Measurements from ENCODE around the gene DDX27.

The DDX27 gene

DNA sequence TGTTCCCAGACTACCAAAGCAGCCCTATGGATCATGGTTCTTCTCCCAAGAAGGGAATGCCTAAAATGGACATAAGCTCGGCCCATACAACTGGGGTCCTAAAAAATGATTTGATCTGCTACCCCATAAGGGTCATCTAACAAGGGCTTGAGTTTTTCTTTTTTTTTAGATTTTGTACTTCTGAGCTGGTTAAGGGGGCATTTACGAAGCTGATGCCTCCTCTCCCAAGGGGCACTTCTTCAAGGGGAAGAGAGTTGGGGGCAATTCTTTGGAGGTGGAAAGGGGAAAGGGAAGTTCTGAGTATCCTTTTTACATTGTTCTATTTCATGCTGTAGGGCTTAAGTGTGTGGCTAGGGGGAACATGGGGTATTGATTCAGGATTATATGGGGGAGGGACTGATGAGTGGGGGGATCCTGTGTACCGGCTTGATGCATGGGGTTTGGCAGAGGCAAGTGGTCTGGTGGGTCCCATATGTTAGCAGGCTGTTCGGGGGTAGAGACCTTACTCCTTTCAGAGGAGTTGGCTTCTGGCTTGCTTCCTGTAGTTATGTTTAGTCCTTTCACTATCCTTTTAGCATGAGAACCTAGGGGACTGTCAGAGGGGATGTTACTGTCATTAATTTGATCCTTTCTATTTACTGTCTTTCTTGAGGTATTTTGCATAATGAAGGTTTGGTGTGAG is 66.7 kb downstream of the DDX27 start:
- TF ChIP-seq, protein P1, sequence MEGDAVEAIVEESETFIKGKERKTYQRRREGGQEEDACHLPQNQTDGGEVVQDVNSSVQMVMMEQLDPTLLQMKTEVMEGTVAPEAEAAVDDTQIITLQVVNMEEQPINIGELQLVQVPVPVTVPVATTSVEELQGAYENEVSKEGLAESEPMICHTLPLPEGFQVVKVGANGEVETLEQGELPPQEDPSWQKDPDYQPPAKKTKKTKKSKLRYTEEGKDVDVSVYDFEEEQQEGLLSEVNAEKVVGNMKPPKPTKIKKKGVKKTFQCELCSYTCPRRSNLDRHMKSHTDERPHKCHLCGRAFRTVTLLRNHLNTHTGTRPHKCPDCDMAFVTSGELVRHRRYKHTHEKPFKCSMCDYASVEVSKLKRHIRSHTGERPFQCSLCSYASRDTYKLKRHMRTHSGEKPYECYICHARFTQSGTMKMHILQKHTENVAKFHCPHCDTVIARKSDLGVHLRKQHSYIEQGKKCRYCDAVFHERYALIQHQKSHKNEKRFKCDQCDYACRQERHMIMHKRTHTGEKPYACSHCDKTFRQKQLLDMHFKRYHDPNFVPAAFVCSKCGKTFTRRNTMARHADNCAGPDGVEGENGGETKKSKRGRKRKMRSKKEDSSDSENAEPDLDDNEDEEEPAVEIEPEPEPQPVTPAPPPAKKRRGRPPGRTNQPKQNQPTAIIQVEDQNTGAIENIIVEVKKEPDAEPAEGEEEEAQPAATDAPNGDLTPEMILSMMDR (IDR thresholded peaks at IDR 0.05; ENCODE audit: borderline replicate concordance, insufficient read depth, low read depth, low read length), result no peak
- H3K4me3 ChIP-seq (ENCODE audit: low read depth, low read length), result no peak overlapping the region

DNA sequence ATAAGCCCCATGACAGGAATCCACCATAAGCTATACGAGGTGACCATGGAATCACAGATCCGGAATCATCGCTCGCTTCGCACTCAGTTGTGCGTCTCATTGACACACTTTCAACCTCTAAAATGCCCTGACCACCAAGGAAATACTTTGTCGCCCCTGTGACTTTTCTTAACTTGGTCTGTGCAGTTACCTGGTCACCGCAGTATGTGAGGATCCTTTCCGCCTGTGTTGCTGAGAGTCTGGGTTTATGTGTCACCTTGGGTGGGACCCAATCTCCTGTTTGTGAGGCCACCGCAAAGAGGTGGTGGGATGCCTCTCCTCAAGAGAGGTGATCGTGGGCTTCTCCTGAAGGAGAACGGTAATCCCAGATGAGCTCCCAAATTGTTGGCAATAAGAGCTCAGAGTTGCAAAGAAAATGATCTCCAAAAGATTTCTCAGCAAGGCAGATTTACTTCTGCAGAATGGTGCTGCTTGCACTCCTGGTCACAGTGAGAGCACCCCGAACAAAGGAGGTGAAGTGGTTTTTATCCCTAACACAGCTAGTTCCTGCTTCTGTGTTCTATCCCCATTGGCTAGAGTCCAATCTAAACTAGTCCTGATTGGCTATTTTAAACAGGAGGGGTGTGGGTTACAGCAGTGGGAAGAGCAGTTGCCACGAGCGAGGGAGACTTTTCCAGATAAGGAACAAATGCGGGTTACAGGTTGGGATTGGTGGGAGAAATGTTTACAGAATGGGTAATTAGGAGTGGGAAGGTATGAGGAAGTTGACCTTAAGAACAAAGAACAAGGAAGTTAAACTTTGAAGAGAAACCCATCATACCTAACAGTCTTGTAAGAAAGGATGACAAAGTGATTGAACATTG is 67.7 kb downstream of the DDX27 start:
- TF ChIP-seq, protein P1 (IDR thresholded peaks at IDR 0.05; ENCODE audit: borderline replicate concordance, insufficient read depth, low read depth, low read length), result no peak
- H3K4me3 ChIP-seq (ENCODE audit: low read depth, low read length), result no peak overlapping the region

DNA sequence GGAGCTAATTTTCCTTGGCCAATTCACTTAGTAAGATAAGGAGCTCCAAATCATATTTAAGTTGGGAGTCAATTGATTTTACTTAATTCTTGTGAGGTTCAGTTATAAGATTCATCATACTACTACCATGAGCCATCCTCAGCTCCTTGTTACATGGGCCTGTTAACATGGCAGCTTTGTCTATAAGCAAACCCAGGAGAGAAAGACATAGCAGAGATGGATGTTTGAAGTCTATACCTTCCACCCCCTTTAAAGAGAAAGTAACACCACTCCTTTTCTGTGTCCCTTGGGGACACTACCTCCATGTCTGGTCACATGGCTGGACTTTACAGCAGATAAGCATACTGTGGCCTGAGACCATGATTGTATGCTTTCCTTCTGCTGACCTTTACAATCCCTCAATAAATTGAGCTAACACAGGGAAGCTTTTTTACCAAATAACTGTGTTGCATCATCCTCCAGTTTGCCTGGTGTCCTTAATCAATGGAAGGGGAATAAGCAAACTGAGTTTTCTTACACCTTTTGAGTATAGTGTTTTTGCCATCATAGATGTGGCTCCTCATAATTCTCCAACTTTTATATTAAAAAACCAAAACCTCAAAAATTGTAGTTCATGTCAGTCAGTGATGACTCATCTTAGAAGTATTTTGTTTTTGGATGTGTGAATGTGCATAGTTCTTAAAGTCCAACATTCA is 68.5 kb downstream of the DDX27 start:
- H3K4me3 ChIP-seq (ENCODE audit: low read depth, low read length), result no peak overlapping the region
- TF ChIP-seq, protein P1 (IDR thresholded peaks at IDR 0.05; ENCODE audit: borderline replicate concordance, insufficient read depth, low read depth, low read length), result no peak

DNA sequence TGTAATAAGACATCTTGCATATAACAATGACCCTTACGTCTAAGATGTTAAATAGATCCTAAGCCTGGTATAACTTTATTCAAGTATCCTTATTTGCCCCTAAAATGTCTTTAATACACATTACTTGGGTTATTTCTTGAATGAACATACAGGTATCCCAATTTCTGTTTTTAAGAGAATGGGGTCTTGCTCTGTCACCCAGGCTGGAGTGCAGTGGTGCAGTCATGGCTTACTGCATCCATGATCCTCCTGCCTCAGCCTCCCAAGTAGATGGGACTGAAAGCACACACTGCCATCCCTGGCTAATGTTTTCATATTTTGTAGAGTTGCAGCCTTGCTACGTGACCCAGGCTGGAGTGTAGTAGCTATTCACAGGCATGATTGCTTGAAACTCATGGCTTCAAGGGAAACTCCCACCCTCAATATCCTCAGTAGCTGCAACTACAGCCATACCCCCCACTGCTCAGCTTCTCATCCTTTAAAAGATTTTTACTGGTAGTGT is 69.1 kb downstream of the DDX27 start:
- TF ChIP-seq, protein P1 (IDR thresholded peaks at IDR 0.05; ENCODE audit: borderline replicate concordance, insufficient read depth, low read depth, low read length), result no peak
- H3K4me3 ChIP-seq (ENCODE audit: low read depth, low read length), result no peak overlapping the region

DNA sequence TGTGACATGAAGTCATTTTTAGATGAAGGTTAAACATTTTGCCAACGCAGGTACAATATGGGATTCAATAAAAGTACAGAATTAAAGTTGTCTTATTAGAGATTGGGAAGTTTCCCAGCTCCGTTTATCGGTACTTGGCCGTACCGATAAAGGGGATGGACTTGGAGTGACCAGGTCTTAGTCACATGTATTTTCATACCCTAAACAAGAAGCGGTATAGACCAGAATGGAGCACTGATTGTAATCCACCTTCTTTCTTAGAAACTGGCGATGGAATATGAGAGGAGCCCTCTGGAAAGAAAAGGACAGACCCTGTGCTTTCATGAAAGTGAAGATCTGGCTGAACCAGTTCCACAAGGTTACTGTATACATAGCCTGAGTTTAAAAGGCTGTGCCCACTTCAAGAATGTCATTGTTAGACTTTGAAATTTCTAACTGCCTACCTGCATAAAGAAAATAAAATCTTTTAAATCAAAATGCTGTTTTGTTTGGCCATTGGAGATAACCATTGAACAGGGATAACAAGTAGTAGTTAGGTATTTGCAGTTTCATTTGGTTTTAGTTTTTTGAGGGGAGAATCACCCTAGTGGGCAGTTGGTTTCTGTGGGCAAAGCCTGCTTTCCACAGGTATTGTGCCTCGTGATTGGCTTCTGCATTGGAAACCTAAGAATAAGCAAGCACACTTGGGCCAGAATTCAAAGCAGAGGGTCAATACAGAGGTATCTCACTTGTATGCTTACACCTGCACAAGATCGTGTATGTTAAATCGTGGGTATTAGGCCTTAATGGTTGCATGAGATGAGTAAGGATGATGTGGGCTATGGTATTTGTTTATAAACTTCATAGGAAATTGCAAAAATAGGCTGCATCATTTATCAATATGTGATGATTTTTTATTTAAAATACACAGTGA is 69.8 kb downstream of the DDX27 start:
- no peak overlapping the region for H3K4me3 ChIP-seq (ENCODE audit: low read depth, low read length)
- TF ChIP-seq, protein P1 (IDR thresholded peaks at IDR 0.05; ENCODE audit: borderline replicate concordance, insufficient read depth, low read depth, low read length), result no peak

DNA sequence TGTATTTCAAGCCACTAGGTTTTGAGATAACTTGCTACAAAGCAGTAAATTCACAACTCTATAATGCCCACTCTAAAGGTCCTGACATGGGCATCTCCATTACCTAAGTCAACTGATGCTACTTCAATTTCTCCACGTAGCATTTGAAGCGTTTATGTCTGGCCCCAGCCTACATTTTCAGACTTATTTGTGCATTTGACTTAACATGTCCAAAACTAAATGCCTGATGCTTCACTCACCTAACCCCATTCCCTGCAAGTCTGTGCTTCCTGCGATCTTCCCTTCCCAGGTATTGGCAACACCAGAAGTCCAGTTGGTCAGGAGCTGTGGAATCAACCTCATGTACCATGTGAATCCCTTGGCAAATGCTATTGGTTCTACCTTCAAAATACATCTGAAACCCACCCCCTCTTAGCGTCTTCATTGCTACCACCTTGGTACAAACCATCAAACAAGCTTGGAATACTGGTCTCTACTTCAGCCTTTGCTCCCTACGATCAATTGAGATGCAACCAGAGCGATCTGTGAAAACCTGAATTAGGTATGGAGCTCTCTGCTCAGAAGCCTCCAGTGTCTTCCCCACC is 71.5 kb downstream of the DDX27 start:
- TF ChIP-seq, protein P1 (IDR thresholded peaks at IDR 0.05; ENCODE audit: borderline replicate concordance, insufficient read depth, low read depth, low read length), result no peak
- H3K4me3 ChIP-seq (ENCODE audit: low read depth, low read length), result no peak overlapping the region
